ENCODE measurements around the gene SPO11. TPM values are rescaled to one million over a fixed set of nuclear protein-coding genes. Genes with fewer than 3 reads are reported as not detected.

Gene SPO11
- total and polyA plus RNA-seq, 2 of the 8 experiments (the other 6 are each of a cell fraction or from before 2014, with no cell fraction given): not detected

DNA sequence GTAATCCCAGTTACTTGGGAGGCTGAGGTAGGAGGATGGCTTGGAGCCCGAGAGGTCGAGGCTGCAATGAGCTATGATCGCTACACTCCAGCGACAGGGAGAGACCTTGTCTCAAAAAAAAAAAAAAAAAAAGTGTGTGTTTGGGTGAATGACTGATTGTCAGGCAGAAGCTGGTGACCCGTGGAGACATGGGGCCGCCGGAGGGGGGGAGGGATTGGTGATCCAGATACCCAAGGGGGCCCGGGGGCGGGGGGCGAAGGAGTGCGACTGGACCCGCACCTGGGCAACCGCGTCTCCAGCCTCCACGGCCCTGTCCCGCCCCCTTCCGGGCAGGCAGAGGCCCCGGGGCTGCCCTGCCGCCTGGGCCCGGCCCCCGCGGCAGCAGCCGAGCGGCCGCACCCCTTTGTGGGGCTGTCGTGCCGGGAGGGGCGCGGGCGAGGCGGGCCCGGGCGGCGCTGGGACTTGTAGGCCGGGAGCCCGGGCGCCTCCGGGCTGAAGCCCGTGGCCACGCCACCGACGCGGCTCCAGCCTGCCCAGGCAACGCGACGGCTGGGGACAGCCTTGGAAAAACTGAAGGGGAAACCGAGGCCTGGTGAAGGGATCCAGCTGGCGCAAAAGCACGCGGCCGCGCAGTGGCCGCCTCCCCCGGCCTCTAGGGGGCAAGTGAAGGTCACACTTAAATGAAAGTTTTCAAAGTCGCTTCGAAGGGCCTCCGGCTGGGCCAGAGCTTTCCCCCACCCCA is 59.5 kb downstream of the SPO11 start:
- Histone ChIP-seq H3K9me3 (ENCODE audit: insufficient read depth in 2 of 2, low read depth in 1 of 2, low read length in 1 of 2) (no peaks in the 10 kb centered on the region), H3K9ac (replicated peaks in 1 of 4; ENCODE audit: extremely low read depth in 1 of 4, low read depth in 3 of 4, low read length in 3 of 4) (no peak overlapping the region), H3K27me3 (replicated peaks in 1 of 4; ENCODE audit: control insufficient read depth in 3 of 4, extremely low read depth in 1 of 4, insufficient read depth in 3 of 4, low read length in 3 of 4) (peaks cover 0 to 10% (median 4%) of the 10 kb centered on the region in 4 experiments; a peak in 4 of 7 replicates), H3K36me3 (ENCODE audit: control insufficient read depth in 2 of 4, insufficient read depth in 4 of 4, low read length in 3 of 4) (peaks cover 0 to 13% (median 9%) of the 10 kb centered on the region in 4 experiments; a peak in 4 of 8 replicates), H3K23ac (ENCODE audit: insufficient read length) (no peak overlapping the region), H3K4me1 (replicated peaks in 1 of 4; ENCODE audit: control insufficient read depth in 3 of 4, insufficient read depth in 4 of 4, low read length in 3 of 4) (peaks cover 0 to 20% (median 14%) of the 10 kb centered on the region in 4 experiments; a peak in 5 of 7 replicates), H3K4ac (replicated peaks; ENCODE audit: insufficient read length, low read depth, low read length) (peak overlapping the region; percentile 57), H3K18ac (ENCODE audit: extremely low read depth, low read length) (peak overlapping the region; percentile 95), H3K79me2 (ENCODE audit: control insufficient read depth in 1 of 2, insufficient read depth in 2 of 2, low read length in 2 of 2) (peaks cover 0 to 25% of the 10 kb centered on the region in 2 experiments; a peak in 3 of 4 replicates), H3K4me3 (ENCODE audit: extremely low read depth in 1 of 4, insufficient read depth in 2 of 4, low read depth in 3 of 4, low read length in 4 of 4) (peak overlapping the region; percentile 15 to 54 (median 46); a peak in 6 of 8 replicates), H3K23me2 (ENCODE audit: low read depth, low read length) (peaks cover 5% of the 10 kb centered on the region; the same call in 1 of the 2 replicates), H2BK20ac (ENCODE audit: low read length) (no peak overlapping the region), H4K5ac (ENCODE audit: insufficient read length, low read depth, low read length) (peak overlapping the region; percentile 71), H2AFZ (ENCODE audit: low read length) (no peak overlapping the region), H2BK15ac (ENCODE audit: low read length) (no peak overlapping the region; the same call in 1 of the 2 replicates), H4K20me1 (replicated peaks in 1 of 2; ENCODE audit: control insufficient read depth in 1 of 2, insufficient read depth in 2 of 2, low read length in 2 of 2) (peaks cover 10 to 13% of the 10 kb centered on the region in 2 experiments), H4K91ac (replicated peaks; ENCODE audit: insufficient read length, low read length) (peak overlapping the region; percentile 98), H3K27ac (ENCODE audit: low read depth, low read length) (no peak overlapping the region), H3K14ac (ENCODE audit: insufficient read length) (no peak overlapping the region), H3K79me1 (ENCODE audit: low read depth, low read length) (peaks cover 11% of the 10 kb centered on the region), H2BK5ac (ENCODE audit: low read depth, low read length) (peak overlapping the region; percentile 41; the same call in 1 of the 2 replicates), H3K56ac (replicated peaks; ENCODE audit: insufficient read length, low read depth, low read length) (no peak overlapping the region), H4K8ac (ENCODE audit: extremely low read depth, insufficient read depth, low read length) (peak overlapping the region; percentile 91), H3K4me2 (ENCODE audit: insufficient read depth in 1 of 2, low read depth in 2 of 2, low read length in 2 of 2) (peak overlapping the region; percentile 58 to 76), H2AK5ac (ENCODE audit: low read depth, low read length) (no peak overlapping the region), H2BK120ac (replicated peaks; ENCODE audit: low read depth, low read length) (no peak overlapping the region), H2BK12ac (ENCODE audit: low read depth, low read length) (no peak overlapping the region)
- 8% methylated on average over 38 of the region's 57 CpGs; no CpG with 5 or more reads in 1 of the 2 experiments for WGBS, 2 experiments (ENCODE audit: extremely low coverage in 1 of 2, insufficient coverage in 1 of 2, insufficient read length in 1 of 2, insufficient replicate concordance in 2 of 2, low coverage in 1 of 2, low lambda C conversion rate in 2 of 2, missing lambda C conversion rate in 1 of 2)
- POLR2A ChIA-PET (ENCODE audit: partially characterized antibody): interaction anchor here (0.9 to 3.0 kb wide), 11 partner anchors 14 to 322 kb away, joined by 3 to 13 read pairs (median 3); partner anchors contain the start of gene RAE1
- CTCF ChIA-PET (ENCODE audit: partially characterized antibody): interaction anchor here (0.6 to 2.4 kb wide), 13 partner anchors 8 to 132 kb away, joined by 3 to 12 read pairs (median 3); no protein-coding TSS in a partner anchor
- peak in 1 of 2 experiments; percentile 81 for DNase-seq (ENCODE audit: low read depth in 1 of 2, low spot score in 2 of 2)
- FAIRE-seq: no peak
- TF ChIP-seq SP4 (IDR thresholded peaks at IDR 0.05; ENCODE audit: low read length) (no peak), TBP (IDR thresholded peaks at IDR 0.05; ENCODE audit: low read depth, low read length) (0 out of 2 replicates have a peak, but pooled peaks have one; percentile 10), SIN3A (conservative IDR thresholded peaks at IDR 0.05 in 1 of 2, IDR thresholded peaks at IDR 0.05 in 1 of 2; ENCODE audit: low read depth in 1 of 2, low read length in 2 of 2) (peak in 1 of 2 experiments; percentile 41; a peak in 1 of 4 replicates), GABPA (IDR thresholded peaks at IDR 0.05; ENCODE audit: borderline replicate concordance, insufficient read depth, low read length) (0 out of 2 replicates have a peak, but pooled peaks have one; percentile 28)
- TF ChIP-seq, protein P1, sequence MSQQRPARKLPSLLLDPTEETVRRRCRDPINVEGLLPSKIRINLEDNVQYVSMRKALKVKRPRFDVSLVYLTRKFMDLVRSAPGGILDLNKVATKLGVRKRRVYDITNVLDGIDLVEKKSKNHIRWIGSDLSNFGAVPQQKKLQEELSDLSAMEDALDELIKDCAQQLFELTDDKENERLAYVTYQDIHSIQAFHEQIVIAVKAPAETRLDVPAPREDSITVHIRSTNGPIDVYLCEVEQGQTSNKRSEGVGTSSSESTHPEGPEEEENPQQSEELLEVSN (IDR thresholded peaks at IDR 0.05): peak; percentile 51; the same call in 1 of the 2 replicates
- TF ChIP-seq, protein P2, sequence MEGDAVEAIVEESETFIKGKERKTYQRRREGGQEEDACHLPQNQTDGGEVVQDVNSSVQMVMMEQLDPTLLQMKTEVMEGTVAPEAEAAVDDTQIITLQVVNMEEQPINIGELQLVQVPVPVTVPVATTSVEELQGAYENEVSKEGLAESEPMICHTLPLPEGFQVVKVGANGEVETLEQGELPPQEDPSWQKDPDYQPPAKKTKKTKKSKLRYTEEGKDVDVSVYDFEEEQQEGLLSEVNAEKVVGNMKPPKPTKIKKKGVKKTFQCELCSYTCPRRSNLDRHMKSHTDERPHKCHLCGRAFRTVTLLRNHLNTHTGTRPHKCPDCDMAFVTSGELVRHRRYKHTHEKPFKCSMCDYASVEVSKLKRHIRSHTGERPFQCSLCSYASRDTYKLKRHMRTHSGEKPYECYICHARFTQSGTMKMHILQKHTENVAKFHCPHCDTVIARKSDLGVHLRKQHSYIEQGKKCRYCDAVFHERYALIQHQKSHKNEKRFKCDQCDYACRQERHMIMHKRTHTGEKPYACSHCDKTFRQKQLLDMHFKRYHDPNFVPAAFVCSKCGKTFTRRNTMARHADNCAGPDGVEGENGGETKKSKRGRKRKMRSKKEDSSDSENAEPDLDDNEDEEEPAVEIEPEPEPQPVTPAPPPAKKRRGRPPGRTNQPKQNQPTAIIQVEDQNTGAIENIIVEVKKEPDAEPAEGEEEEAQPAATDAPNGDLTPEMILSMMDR (IDR thresholded peaks at IDR 0.05; ENCODE audit: control extremely low read depth in 1 of 3, insufficient read depth in 1 of 3, low read depth in 1 of 3, low read length in 3 of 3): peak; percentile 8 to 14 (median 9)

All from H1 (cell line).